GM13976 (cell line): ENCODE measurements around the gene GPC3.

Experiments used
- DNase-seq: peaks from one replicate; pipeline ENCODE4 v3.0.0; 2012; ENCODE audit warnings: low spot score
- in situ Hi-C: fragments of 300-500 bp; cut with MboI; formaldehyde crosslinking; loops from one replicate; pipeline ENCODE4 v1.12.0; 2022; ENCODE audit warnings: low sequenced_read_pairs, mixed read lengths, inconsistent platforms; ENCODE audit not compliant: unreplicated experiment
- TF ChIP-seq, protein P1 (sequence below): IDR thresholded peaks from 2 replicates; pipeline ENCODE4 v1.5.1; 2012; ENCODE audit warnings: borderline replicate concordance, mild to moderate bottlenecking; ENCODE audit not compliant: insufficient read depth; ENCODE audit errors: extremely low read depth, missing control alignments, control extremely low read depth

GPC3 gene

DNA sequence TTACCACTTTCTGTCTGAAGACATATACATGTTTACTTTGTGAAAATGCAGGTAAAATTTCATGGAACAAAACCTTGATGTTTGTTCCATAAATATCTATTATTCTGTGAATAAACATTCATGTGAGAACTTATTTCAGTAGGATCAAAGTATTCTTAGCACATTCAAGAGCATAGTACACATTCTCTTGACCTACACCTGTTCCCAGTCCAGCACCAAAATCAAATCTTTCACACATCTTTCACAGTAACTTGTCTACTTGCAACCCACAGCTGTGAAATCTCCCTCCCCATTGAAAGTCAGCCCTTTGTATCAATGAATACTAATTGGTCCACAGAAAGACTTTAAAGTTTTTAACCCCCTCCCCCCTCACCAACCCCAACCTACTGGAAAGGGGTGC, 283.2 kb downstream of the GPC3 start:
- TF ChIP-seq, protein P1, sequence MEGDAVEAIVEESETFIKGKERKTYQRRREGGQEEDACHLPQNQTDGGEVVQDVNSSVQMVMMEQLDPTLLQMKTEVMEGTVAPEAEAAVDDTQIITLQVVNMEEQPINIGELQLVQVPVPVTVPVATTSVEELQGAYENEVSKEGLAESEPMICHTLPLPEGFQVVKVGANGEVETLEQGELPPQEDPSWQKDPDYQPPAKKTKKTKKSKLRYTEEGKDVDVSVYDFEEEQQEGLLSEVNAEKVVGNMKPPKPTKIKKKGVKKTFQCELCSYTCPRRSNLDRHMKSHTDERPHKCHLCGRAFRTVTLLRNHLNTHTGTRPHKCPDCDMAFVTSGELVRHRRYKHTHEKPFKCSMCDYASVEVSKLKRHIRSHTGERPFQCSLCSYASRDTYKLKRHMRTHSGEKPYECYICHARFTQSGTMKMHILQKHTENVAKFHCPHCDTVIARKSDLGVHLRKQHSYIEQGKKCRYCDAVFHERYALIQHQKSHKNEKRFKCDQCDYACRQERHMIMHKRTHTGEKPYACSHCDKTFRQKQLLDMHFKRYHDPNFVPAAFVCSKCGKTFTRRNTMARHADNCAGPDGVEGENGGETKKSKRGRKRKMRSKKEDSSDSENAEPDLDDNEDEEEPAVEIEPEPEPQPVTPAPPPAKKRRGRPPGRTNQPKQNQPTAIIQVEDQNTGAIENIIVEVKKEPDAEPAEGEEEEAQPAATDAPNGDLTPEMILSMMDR, result no peak
- DNase-seq, result no peak
- in situ Hi-C loops, result no loop called here

DNA sequence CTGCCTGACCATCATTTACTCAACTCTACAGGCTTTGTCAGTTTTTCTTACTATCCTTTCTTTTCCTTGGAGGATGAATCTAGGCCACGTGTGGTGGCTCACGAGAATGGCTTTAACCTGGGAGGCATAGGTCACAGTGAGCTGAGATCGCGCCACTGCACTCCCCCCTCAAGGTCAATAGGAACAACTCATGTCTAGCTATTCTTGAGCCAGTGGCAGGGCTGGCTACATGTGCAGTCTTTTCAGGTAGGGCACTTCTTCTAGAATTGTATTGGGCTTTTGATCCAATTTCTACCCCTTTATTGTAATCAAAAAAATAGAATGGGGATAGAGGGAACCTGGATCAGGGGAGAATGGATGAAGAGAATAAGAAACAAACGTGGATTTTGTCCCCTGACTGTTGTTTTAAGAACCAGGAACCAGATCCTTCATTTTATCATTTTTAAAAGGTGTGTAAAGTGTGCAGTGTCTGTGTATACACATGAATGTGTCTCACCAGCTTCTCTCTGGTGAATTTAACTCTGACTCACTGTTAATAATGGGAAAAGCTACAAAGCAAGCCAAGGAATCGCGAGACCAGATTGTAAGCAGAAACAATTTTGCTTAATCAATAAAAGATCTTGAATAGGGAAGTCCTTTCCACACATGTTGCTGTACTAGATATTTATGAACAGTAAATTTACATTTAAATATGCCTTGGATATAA, 286.2 kb downstream of the GPC3 start:
- TF ChIP-seq, protein P1, result no peak
- in situ Hi-C loops, result no loop called here
- DNase-seq, result no peak

DNA sequence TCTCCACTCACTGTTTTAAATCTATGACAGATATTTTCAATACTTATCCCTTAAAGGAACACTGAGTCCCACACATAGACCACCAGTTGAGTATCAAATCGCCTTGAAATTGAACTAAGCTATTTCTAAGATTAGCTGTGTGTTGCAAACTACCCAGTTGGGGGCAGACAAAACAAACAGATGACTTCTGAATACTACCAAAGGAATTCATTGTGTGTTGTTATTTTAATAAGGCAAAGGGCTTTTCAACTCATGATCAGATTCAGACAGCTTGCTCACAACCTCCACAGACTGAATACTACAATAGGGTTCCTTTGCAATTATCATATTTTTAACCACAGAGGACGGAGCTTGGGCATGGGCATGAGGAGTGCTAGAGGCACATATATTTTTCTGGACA, 287.1 kb downstream of the GPC3 start:
- TF ChIP-seq, protein P1, result no peak
- in situ Hi-C loops, result no loop called here

DNA sequence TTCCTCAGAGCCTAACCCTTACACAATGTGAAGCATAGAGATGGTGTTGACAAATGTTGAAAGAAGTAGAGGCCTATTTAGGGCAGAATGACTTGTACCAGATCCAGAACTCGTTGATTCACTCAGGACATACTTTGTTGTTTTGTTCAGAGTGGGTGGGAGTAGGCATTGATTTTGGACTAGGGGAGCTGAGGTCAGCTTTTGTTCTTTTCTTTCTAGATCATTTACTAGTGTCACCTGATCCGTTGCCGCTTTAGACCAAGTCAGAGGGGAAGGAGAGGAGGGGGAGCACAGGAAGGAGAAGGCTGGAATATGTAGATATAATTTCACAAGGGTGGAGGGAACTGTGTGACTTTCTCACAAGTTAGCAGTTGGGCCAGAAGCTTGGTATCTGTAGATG, 287.7 kb downstream of the GPC3 start:
- in situ Hi-C loops, result no loop called here
- DNase-seq, result no peak
- TF ChIP-seq, protein P1, result no peak

More for the DNA sequence above, 287.1 kb downstream of the GPC3 start:
- DNase-seq, result no peak

DNA sequence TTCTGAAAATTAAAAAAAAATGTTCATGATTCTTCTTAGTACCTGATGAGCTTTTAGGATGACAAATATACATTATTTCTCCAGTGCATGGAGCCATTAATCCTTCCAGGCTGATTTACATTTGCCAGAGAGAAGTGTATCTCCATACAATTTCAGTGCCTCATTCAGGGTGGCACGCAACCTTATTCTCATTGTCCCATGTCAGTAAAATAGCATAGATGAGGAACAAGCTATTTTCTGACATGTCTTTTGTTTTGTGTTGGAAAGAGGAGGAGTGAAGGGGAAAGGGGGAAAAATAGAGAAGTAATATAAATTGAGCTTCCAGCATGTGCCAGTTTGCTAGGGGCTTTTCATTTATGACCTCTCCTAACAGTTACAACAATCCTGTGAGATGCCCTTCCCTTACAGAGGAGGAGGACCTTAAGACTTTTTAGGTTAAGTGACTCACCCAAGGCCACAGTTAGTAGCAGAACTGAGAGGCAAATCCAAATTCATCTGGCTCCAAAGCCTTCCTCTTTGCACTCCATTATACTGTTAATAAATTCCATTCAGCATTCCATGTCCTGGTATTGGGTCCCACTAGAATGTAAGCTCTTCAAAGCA, 295.3 kb downstream of the GPC3 start:
- TF ChIP-seq, protein P1, result no peak
- in situ Hi-C loops, result no loop called here
- DNase-seq, result no peak

DNA sequence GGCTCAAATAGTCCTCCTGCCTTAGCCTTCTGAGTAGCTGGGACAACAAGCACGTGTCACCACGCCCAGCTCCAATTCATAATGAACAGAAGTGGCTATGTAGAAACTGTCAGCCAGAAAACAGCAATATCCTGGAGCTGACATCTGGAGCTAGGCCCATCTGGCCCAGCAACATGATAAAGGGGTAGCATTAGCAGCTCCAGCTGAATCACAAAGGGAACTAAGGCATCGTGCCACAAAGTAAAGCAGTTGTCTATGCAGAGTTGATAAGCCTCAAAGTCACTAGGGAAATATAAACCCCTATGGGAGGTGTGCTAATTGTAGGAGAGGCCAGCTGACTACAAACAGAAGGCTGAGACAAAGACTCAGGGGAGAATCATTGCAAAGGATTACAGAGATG, 299.6 kb downstream of the GPC3 start:
- TF ChIP-seq, protein P1, result no peak
- in situ Hi-C loops, result no loop called here
- no peak for DNase-seq
